H9 (cell line): Measurements from ENCODE around the gene SYVN1. TPM values are rescaled to one million over a fixed set of nuclear protein-coding genes. Genes with fewer than 3 reads are reported as not detected.

ENCODE experiments used
- DNase-seq: peaks from one replicate; pipeline ENCODE4 v3.0.0-alpha.2; 2017
- H2AFZ ChIP-seq: one replicate; pipeline ENCODE4 v1.6.1; 2013; ENCODE audit warnings: mild to moderate bottlenecking, low read length, control low read depth, moderate library complexity
- H2AK5ac ChIP-seq: 2 replicates; pipeline ENCODE4 v1.6.1; 2013; ENCODE audit warnings: low read length, control low read depth, mixed read lengths; ENCODE audit not compliant: insufficient read length
- H2BK120ac ChIP-seq: one replicate; pipeline ENCODE4 v1.6.1; 2013; ENCODE audit warnings: low read depth, mild to moderate bottlenecking, low read length, control low read depth, inconsistent platforms; ENCODE audit not compliant: poor library complexity, severe bottlenecking
- H2BK12ac ChIP-seq: 2 replicates; pipeline ENCODE4 v1.6.1; 2013; ENCODE audit warnings: low read length, control low read depth, mixed read lengths, low read depth; ENCODE audit not compliant: insufficient read length
- H2BK15ac ChIP-seq: 2 replicates; pipeline ENCODE4 v1.6.1; 2013; ENCODE audit warnings: low read depth, low read length, control low read depth
- H2BK20ac ChIP-seq: one replicate; pipeline ENCODE4 v1.6.1; 2013; ENCODE audit warnings: low read depth, mild to moderate bottlenecking, low read length, control low read depth, inconsistent platforms; ENCODE audit not compliant: poor library complexity, severe bottlenecking
- H2BK5ac ChIP-seq: 2 replicates; pipeline ENCODE4 v1.6.1; 2013; ENCODE audit warnings: low read length, control low read depth, mixed read lengths; ENCODE audit not compliant: insufficient read length
- H3K14ac ChIP-seq: 2 replicates; pipeline ENCODE4 v1.6.1; 2013; ENCODE audit warnings: low read length, control low read depth; ENCODE audit not compliant: insufficient read depth
- H3K18ac ChIP-seq: 2 replicates; pipeline ENCODE4 v1.6.1; 2013; ENCODE audit warnings: low read depth, mild to moderate bottlenecking, mixed read lengths, low read length, control low read depth; ENCODE audit not compliant: insufficient read length
- H3K23ac ChIP-seq: 2 replicates; pipeline ENCODE4 v1.6.1; 2013; ENCODE audit warnings: low read length, control low read depth, mixed read lengths, low read depth; ENCODE audit not compliant: insufficient read length
- H3K23me2 ChIP-seq: 2 replicates; pipeline ENCODE4 v1.6.1; 2013; ENCODE audit warnings: low read depth, mild to moderate bottlenecking, mixed read lengths, low read length, control low read depth; ENCODE audit not compliant: insufficient read length, poor library complexity, severe bottlenecking
- H3K27ac ChIP-seq: 2 replicates; pipeline ENCODE4 v1.5.1; 2013; ENCODE audit warnings: low read length, control low read depth, mixed read lengths, low read depth; ENCODE audit not compliant: insufficient read length
- H3K27me3 ChIP-seq: 2 replicates; pipeline ENCODE4 v1.6.1; 2013; ENCODE audit warnings: low read length, control low read depth, inconsistent platforms; ENCODE audit not compliant: insufficient read depth
- H3K4ac ChIP-seq: 2 replicates; pipeline ENCODE4 v1.6.1; 2013; ENCODE audit warnings: low read depth, mild to moderate bottlenecking, control low read depth, inconsistent platforms, low read length, moderate library complexity
- H3K4me1 ChIP-seq: 2 replicates; pipeline ENCODE4 v1.6.1; 2013; ENCODE audit warnings: low read length, control low read depth, inconsistent platforms; ENCODE audit not compliant: insufficient read depth
- H3K4me2 ChIP-seq: 2 replicates; pipeline ENCODE4 v1.6.1; 2013; ENCODE audit warnings: low read length, control low read depth, mixed read lengths; ENCODE audit not compliant: insufficient read length, insufficient read depth
- H3K56ac ChIP-seq: 2 replicates; pipeline ENCODE4 v1.6.1; 2013; ENCODE audit warnings: low read depth, mild to moderate bottlenecking, mixed read lengths, low read length, control low read depth; ENCODE audit not compliant: insufficient read length
- H3K79me1 ChIP-seq: 2 replicates; pipeline ENCODE4 v1.6.1; 2013; ENCODE audit warnings: low read depth, mild to moderate bottlenecking, moderate library complexity, low read length, control low read depth, inconsistent platforms; ENCODE audit not compliant: insufficient read depth, poor library complexity, severe bottlenecking
- H3K79me2 ChIP-seq: 2 replicates; pipeline ENCODE4 v1.6.1; 2013; ENCODE audit warnings: low read length, control low read depth, inconsistent platforms; ENCODE audit not compliant: insufficient read depth
- H3K9ac ChIP-seq: 2 replicates; pipeline ENCODE4 v1.6.1; 2013; ENCODE audit warnings: low read length, control low read depth, mixed read lengths; ENCODE audit not compliant: insufficient read length; ENCODE audit errors: extremely low read depth
- H3K9me3 ChIP-seq: one replicate; pipeline ENCODE4 v1.6.1; 2013; ENCODE audit warnings: low read depth, low read length, inconsistent platforms; ENCODE audit not compliant: control insufficient read depth
- H3T11ph ChIP-seq: one replicate; pipeline ENCODE4 v1.6.1; 2013; ENCODE audit warnings: mild to moderate bottlenecking, low read length, control low read depth, inconsistent platforms
- H4K20me1 ChIP-seq: one replicate; pipeline ENCODE4 v1.6.1; 2013; ENCODE audit not compliant: control insufficient read depth, insufficient read length, insufficient read depth
- H4K5ac ChIP-seq: 2 replicates; pipeline ENCODE4 v1.6.1; 2013; ENCODE audit warnings: low read depth, mild to moderate bottlenecking, mixed read lengths, low read length, control low read depth; ENCODE audit not compliant: insufficient read length
- H4K8ac ChIP-seq: replicated peaks from 2 replicates; pipeline ENCODE4 v1.6.1; 2013; ENCODE audit warnings: low read length, control low read depth, mixed read lengths, low read depth; ENCODE audit not compliant: insufficient read length
- H4K91ac ChIP-seq: 2 replicates; pipeline ENCODE4 v1.6.1; 2013; ENCODE audit warnings: low read depth, mild to moderate bottlenecking, moderate library complexity, mixed read lengths, low read length, control low read depth; ENCODE audit not compliant: insufficient read length
- H3K27ac Mint-ChIP-seq, 3 experiments: 2 replicates in 2 of 3; 3 replicates in 1 of 3; pipeline ENCODE4 v1.8.0; 2020 to 2021; ENCODE audit warnings: mixed read lengths in 3 of 3, mild to moderate bottlenecking in 1 of 3, moderate library complexity in 1 of 3
- H3K27me3 Mint-ChIP-seq: 2 replicates; pipeline ENCODE4 v1.8.0; 2021; ENCODE audit warnings: low read depth, mild to moderate bottlenecking, moderate library complexity, mixed read lengths
- H3K36me3 Mint-ChIP-seq, 3 experiments: 2 replicates in 2 of 3; 3 replicates in 1 of 3; pipeline ENCODE4 v1.8.0; 2020 to 2021; ENCODE audit warnings: low read depth in 3 of 3, mixed read lengths in 3 of 3; ENCODE audit not compliant: insufficient read depth in 1 of 3
- H3K4me1 Mint-ChIP-seq, 2 experiments: 2 replicates each; pipeline ENCODE4 v1.8.0; 2020; ENCODE audit warnings: mixed read lengths in 2 of 2
- H3K4me3 Mint-ChIP-seq, 2 experiments: 2 replicates in 1 of 2; 3 replicates in 1 of 2; pipeline ENCODE4 v1.8.0; 2020 to 2021; ENCODE audit warnings: mild to moderate bottlenecking in 2 of 2, mixed read lengths in 2 of 2, moderate library complexity in 1 of 2
- H3K9me3 Mint-ChIP-seq, 2 experiments: 2 replicates in 1 of 2; 3 replicates in 1 of 2; pipeline ENCODE4 v1.8.0; 2020; ENCODE audit warnings: mild to moderate bottlenecking in 2 of 2, mixed read lengths in 2 of 2, moderate library complexity in 1 of 2
- WGBS: extraction: QIAGEN DNeasy Blood & Tissue Kit; methylation state at CpG from one replicate; pipeline ENCODE4 v1.1.7; 2013; ENCODE audit warnings: missing lambda C conversion rate, low lambda C conversion rate, mixed read lengths; ENCODE audit not compliant: insufficient read length; ENCODE audit errors: extremely low coverage; 5-methylcytosine and 5-hydroxymethylcytosine counted together
- total RNA-seq: library from RNA; stranded (reverse); gene quantifications from 2 replicates; pipeline ENCODE4 v1.2.1, GENCODE V29; 2021
- TF ChIP-seq, protein P1 (sequence below): fragments of 200-600 bp; sonication (generic); conservative IDR thresholded peaks from 3 replicates; pipeline ENCODE4 v1.8.0; 2021; ENCODE audit warnings: antibody characterized with exemption, mild to moderate bottlenecking

SYVN1 gene
- total RNA-seq, 1 experiment from 2014 or later, result 31.6 TPM

DNA sequence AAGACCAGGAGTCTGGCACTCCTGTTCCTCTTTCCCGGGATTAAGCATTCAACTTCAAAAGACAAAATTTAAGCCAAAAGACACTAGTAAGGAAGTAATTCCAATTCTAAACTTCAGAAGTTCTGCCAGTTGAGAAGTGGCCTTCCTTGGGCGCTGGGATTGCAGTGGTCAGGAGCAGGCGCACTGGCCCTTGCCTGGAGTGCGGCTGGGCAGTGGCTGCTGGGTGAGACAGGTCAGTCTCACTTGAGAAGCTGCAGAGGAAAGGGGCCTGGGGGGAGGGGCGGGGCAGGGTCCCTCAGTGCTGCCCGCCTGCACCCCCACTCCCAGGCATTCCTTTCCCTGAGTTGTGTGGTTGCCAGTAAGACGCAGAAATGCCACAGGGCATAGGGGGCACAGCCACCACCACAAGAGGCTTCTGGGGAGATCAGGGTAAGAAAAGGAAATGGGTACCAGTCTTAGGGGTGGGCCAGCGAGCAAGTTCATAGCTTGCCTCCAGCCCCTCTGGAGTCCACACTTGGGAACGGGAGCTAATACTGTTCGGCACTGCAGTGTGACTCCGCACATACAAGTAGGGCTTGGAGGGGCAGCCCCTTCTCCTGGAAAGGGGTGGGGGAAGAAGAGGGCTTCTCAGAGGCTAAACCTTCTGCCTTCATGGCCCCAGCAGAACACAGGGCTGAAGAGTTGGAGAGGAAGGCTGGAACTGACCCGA lies 6.7 kb downstream of the SYVN1 start:
- no peak overlapping the region for H3K9ac ChIP-seq
- peaks cover 0 to 4% of the 10 kb centered on the region in 2 experiments; a peak in 2 of 4 replicates for H3K4me1 Mint-ChIP-seq
- no peak overlapping the region for H4K8ac ChIP-seq
- no peak overlapping the region for H3T11ph ChIP-seq
- H2BK15ac ChIP-seq, result no peak overlapping the region
- no peak overlapping the region for H3K27ac Mint-ChIP-seq
- H3K79me1 ChIP-seq, result peaks cover 5% of the 10 kb centered on the region
- H2BK120ac ChIP-seq, result no peak overlapping the region
- H2BK5ac ChIP-seq, result no peak overlapping the region
- H3K4me1 ChIP-seq, result no peaks in the 10 kb centered on the region
- DNase-seq, result no peak
- H3K4me3 Mint-ChIP-seq, result no peak overlapping the region; a peak in 1 of 5 replicates
- H3K56ac ChIP-seq, result no peak overlapping the region
- peaks cover 3% of the 10 kb centered on the region; the same call in 1 of the 2 replicates for H3K79me2 ChIP-seq
- no peak overlapping the region for H3K4ac ChIP-seq
- H3K9me3 Mint-ChIP-seq, result no peaks in the 10 kb centered on the region
- H3K18ac ChIP-seq, result no peak overlapping the region
- H3K4me2 ChIP-seq, result no peak overlapping the region
- no peaks in the 10 kb centered on the region for H3K23me2 ChIP-seq
- TF ChIP-seq, protein P1, sequence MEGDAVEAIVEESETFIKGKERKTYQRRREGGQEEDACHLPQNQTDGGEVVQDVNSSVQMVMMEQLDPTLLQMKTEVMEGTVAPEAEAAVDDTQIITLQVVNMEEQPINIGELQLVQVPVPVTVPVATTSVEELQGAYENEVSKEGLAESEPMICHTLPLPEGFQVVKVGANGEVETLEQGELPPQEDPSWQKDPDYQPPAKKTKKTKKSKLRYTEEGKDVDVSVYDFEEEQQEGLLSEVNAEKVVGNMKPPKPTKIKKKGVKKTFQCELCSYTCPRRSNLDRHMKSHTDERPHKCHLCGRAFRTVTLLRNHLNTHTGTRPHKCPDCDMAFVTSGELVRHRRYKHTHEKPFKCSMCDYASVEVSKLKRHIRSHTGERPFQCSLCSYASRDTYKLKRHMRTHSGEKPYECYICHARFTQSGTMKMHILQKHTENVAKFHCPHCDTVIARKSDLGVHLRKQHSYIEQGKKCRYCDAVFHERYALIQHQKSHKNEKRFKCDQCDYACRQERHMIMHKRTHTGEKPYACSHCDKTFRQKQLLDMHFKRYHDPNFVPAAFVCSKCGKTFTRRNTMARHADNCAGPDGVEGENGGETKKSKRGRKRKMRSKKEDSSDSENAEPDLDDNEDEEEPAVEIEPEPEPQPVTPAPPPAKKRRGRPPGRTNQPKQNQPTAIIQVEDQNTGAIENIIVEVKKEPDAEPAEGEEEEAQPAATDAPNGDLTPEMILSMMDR, result no peak
- H4K20me1 ChIP-seq, result no peaks in the 10 kb centered on the region
- no peaks in the 10 kb centered on the region for H3K9me3 ChIP-seq
- no peak overlapping the region for H3K14ac ChIP-seq
- no peak overlapping the region for H2AK5ac ChIP-seq
- H3K27me3 Mint-ChIP-seq, result no peaks in the 10 kb centered on the region
- H2BK12ac ChIP-seq, result no peak overlapping the region
- no peak overlapping the region for H3K27ac ChIP-seq
- H3K23ac ChIP-seq, result no peak overlapping the region
- H4K5ac ChIP-seq, result no peak overlapping the region
- H2BK20ac ChIP-seq, result no peak overlapping the region
- no CpG with 5 or more reads among the region's 12 CpGs for WGBS
- H4K91ac ChIP-seq, result no peak overlapping the region
- H2AFZ ChIP-seq, result no peak overlapping the region
- peaks cover 13 to 64% (median 56%) of the 10 kb centered on the region in 3 experiments; a peak in 6 of 7 replicates for H3K36me3 Mint-ChIP-seq
- H3K27me3 ChIP-seq, result no peaks in the 10 kb centered on the region
